GM21576 (cell line): Measurements from ENCODE around the gene ACSM3.
"Not testable (repeated sequence)": the region's sequence is repeated elsewhere in the genome, so short reads cannot be mapped to it uniquely, and the experiment has no call there.

Experiments used
- ATAC-seq: cut with Tn5 transposase; IDR thresholded peaks from one replicate; pipeline ENCODE4 v1.9.1; 2021; ENCODE audit warnings: mild to moderate bottlenecking, moderate library complexity; ENCODE audit not compliant: unreplicated experiment

The ACSM3 gene

GRCh38 chr16:20805684-20806167 lies 41.9 kb downstream of the ACSM3 start:
- ATAC-seq, result not testable (repeated sequence)

- ATAC-seq, result peak; percentile 66
Measured at GRCh38 chr16:20806168-20807050, 42.6 kb downstream of the ACSM3 start, which contains the start of the genes ERI2 and REXO5. Gene ERI2 (minus strand): TSS chr16:20806472. CDS start chr16:20806430, 42 bp downstream. Gene REXO5 (plus strand): TSS chr16:20806527. CDS start chr16:20806954, 427 bp downstream.

GRCh38 chr16:20807862-20808261 lies 44.0 kb downstream of the ACSM3 start:
- no peak for ATAC-seq

- ATAC-seq, result no peak
Measured at GRCh38 chr16:20811889-20812439, 48.1 kb downstream of the ACSM3 start.

GRCh38 chr16:20812510-20812909 lies 48.7 kb downstream of the ACSM3 start:
- no peak for ATAC-seq

GRCh38 chr16:20814784-20815183 lies 51.0 kb downstream of the ACSM3 start:
- no peak for ATAC-seq

- ATAC-seq, result no peak
Measured at GRCh38 chr16:20818929-20819585, 55.2 kb downstream of the ACSM3 start.

- ATAC-seq, result no peak
Measured at GRCh38 chr16:20821682-20822081, 57.9 kb downstream of the ACSM3 start.

GRCh38 chr16:20822521-20823325 lies 58.9 kb downstream of the ACSM3 start:
- no peak for ATAC-seq

GRCh38 chr16:20826039-20826566 lies 62.3 kb downstream of the ACSM3 start:
- ATAC-seq, result no peak

GRCh38 chr16:20829536-20829935 lies 65.7 kb downstream of the ACSM3 start:
- ATAC-seq, result no peak

- no peak for ATAC-seq
Measured at GRCh38 chr16:20830372-20830771, 66.6 kb downstream of the ACSM3 start.

GRCh38 chr16:20833086-20833485 lies 69.3 kb downstream of the ACSM3 start:
- ATAC-seq, result no peak

GRCh38 chr16:20838240-20838639 lies 74.4 kb downstream of the ACSM3 start:
- no peak for ATAC-seq

- no peak for ATAC-seq
Measured at GRCh38 chr16:20839504-20839903, 75.7 kb downstream of the ACSM3 start.

GRCh38 chr16:20844054-20844453 lies 80.2 kb downstream of the ACSM3 start:
- no peak for ATAC-seq

- ATAC-seq, result no peak
Measured at GRCh38 chr16:20844588-20844987, 80.8 kb downstream of the ACSM3 start.

- ATAC-seq, result no peak
Measured at GRCh38 chr16:20846030-20846429, 82.2 kb downstream of the ACSM3 start.

- no peak for ATAC-seq
Measured at GRCh38 chr16:20846551-20846950, 82.7 kb downstream of the ACSM3 start.
